H9 (cell line): ENCODE results near the gene ATXN1L. TPM values are rescaled to one million over a fixed set of nuclear protein-coding genes. Genes with fewer than 3 reads are reported as not detected.

ENCODE experiments used
- DNase-seq: peaks from one replicate; pipeline ENCODE4 v3.0.0-alpha.2; 2017
- H2AFZ ChIP-seq: one replicate; pipeline ENCODE4 v1.6.1; 2013; ENCODE audit warnings: mild to moderate bottlenecking, low read length, control low read depth, moderate library complexity
- H2AK5ac ChIP-seq: 2 replicates; pipeline ENCODE4 v1.6.1; 2013; ENCODE audit warnings: low read length, control low read depth, mixed read lengths; ENCODE audit not compliant: insufficient read length
- H2BK120ac ChIP-seq: one replicate; pipeline ENCODE4 v1.6.1; 2013; ENCODE audit warnings: low read depth, mild to moderate bottlenecking, low read length, control low read depth, inconsistent platforms; ENCODE audit not compliant: poor library complexity, severe bottlenecking
- H2BK12ac ChIP-seq: 2 replicates; pipeline ENCODE4 v1.6.1; 2013; ENCODE audit warnings: low read length, control low read depth, mixed read lengths, low read depth; ENCODE audit not compliant: insufficient read length
- H2BK15ac ChIP-seq: 2 replicates; pipeline ENCODE4 v1.6.1; 2013; ENCODE audit warnings: low read depth, low read length, control low read depth
- H2BK20ac ChIP-seq: one replicate; pipeline ENCODE4 v1.6.1; 2013; ENCODE audit warnings: low read depth, mild to moderate bottlenecking, low read length, control low read depth, inconsistent platforms; ENCODE audit not compliant: poor library complexity, severe bottlenecking
- H2BK5ac ChIP-seq: 2 replicates; pipeline ENCODE4 v1.6.1; 2013; ENCODE audit warnings: low read length, control low read depth, mixed read lengths; ENCODE audit not compliant: insufficient read length
- H3K14ac ChIP-seq: 2 replicates; pipeline ENCODE4 v1.6.1; 2013; ENCODE audit warnings: low read length, control low read depth; ENCODE audit not compliant: insufficient read depth
- H3K18ac ChIP-seq: 2 replicates; pipeline ENCODE4 v1.6.1; 2013; ENCODE audit warnings: low read depth, mild to moderate bottlenecking, mixed read lengths, low read length, control low read depth; ENCODE audit not compliant: insufficient read length
- H3K23ac ChIP-seq: 2 replicates; pipeline ENCODE4 v1.6.1; 2013; ENCODE audit warnings: low read length, control low read depth, mixed read lengths, low read depth; ENCODE audit not compliant: insufficient read length
- H3K23me2 ChIP-seq: 2 replicates; pipeline ENCODE4 v1.6.1; 2013; ENCODE audit warnings: low read depth, mild to moderate bottlenecking, mixed read lengths, low read length, control low read depth; ENCODE audit not compliant: insufficient read length, poor library complexity, severe bottlenecking
- H3K27ac ChIP-seq: 2 replicates; pipeline ENCODE4 v1.5.1; 2013; ENCODE audit warnings: low read length, control low read depth, mixed read lengths, low read depth; ENCODE audit not compliant: insufficient read length
- H3K27me3 ChIP-seq: 2 replicates; pipeline ENCODE4 v1.6.1; 2013; ENCODE audit warnings: low read length, control low read depth, inconsistent platforms; ENCODE audit not compliant: insufficient read depth
- H3K4ac ChIP-seq: 2 replicates; pipeline ENCODE4 v1.6.1; 2013; ENCODE audit warnings: low read depth, mild to moderate bottlenecking, control low read depth, inconsistent platforms, low read length, moderate library complexity
- H3K4me1 ChIP-seq: 2 replicates; pipeline ENCODE4 v1.6.1; 2013; ENCODE audit warnings: low read length, control low read depth, inconsistent platforms; ENCODE audit not compliant: insufficient read depth
- H3K4me2 ChIP-seq: 2 replicates; pipeline ENCODE4 v1.6.1; 2013; ENCODE audit warnings: low read length, control low read depth, mixed read lengths; ENCODE audit not compliant: insufficient read length, insufficient read depth
- H3K56ac ChIP-seq: 2 replicates; pipeline ENCODE4 v1.6.1; 2013; ENCODE audit warnings: low read depth, mild to moderate bottlenecking, mixed read lengths, low read length, control low read depth; ENCODE audit not compliant: insufficient read length
- H3K79me1 ChIP-seq: 2 replicates; pipeline ENCODE4 v1.6.1; 2013; ENCODE audit warnings: low read depth, mild to moderate bottlenecking, moderate library complexity, low read length, control low read depth, inconsistent platforms; ENCODE audit not compliant: insufficient read depth, poor library complexity, severe bottlenecking
- H3K79me2 ChIP-seq: 2 replicates; pipeline ENCODE4 v1.6.1; 2013; ENCODE audit warnings: low read length, control low read depth, inconsistent platforms; ENCODE audit not compliant: insufficient read depth
- H3K9ac ChIP-seq: 2 replicates; pipeline ENCODE4 v1.6.1; 2013; ENCODE audit warnings: low read length, control low read depth, mixed read lengths; ENCODE audit not compliant: insufficient read length; ENCODE audit errors: extremely low read depth
- H3K9me3 ChIP-seq: one replicate; pipeline ENCODE4 v1.6.1; 2013; ENCODE audit warnings: low read depth, low read length, inconsistent platforms; ENCODE audit not compliant: control insufficient read depth
- H3T11ph ChIP-seq: one replicate; pipeline ENCODE4 v1.6.1; 2013; ENCODE audit warnings: mild to moderate bottlenecking, low read length, control low read depth, inconsistent platforms
- H4K20me1 ChIP-seq: one replicate; pipeline ENCODE4 v1.6.1; 2013; ENCODE audit not compliant: control insufficient read depth, insufficient read length, insufficient read depth
- H4K5ac ChIP-seq: 2 replicates; pipeline ENCODE4 v1.6.1; 2013; ENCODE audit warnings: low read depth, mild to moderate bottlenecking, mixed read lengths, low read length, control low read depth; ENCODE audit not compliant: insufficient read length
- H4K8ac ChIP-seq: replicated peaks from 2 replicates; pipeline ENCODE4 v1.6.1; 2013; ENCODE audit warnings: low read length, control low read depth, mixed read lengths, low read depth; ENCODE audit not compliant: insufficient read length
- H4K91ac ChIP-seq: 2 replicates; pipeline ENCODE4 v1.6.1; 2013; ENCODE audit warnings: low read depth, mild to moderate bottlenecking, moderate library complexity, mixed read lengths, low read length, control low read depth; ENCODE audit not compliant: insufficient read length
- H3K27ac Mint-ChIP-seq, 3 experiments: 2 replicates in 2 of 3; 3 replicates in 1 of 3; pipeline ENCODE4 v1.8.0; 2020 to 2021; ENCODE audit warnings: mixed read lengths in 3 of 3, mild to moderate bottlenecking in 1 of 3, moderate library complexity in 1 of 3
- H3K27me3 Mint-ChIP-seq: 2 replicates; pipeline ENCODE4 v1.8.0; 2021; ENCODE audit warnings: low read depth, mild to moderate bottlenecking, moderate library complexity, mixed read lengths
- H3K36me3 Mint-ChIP-seq, 3 experiments: 2 replicates in 2 of 3; 3 replicates in 1 of 3; pipeline ENCODE4 v1.8.0; 2020 to 2021; ENCODE audit warnings: low read depth in 3 of 3, mixed read lengths in 3 of 3; ENCODE audit not compliant: insufficient read depth in 1 of 3
- H3K4me1 Mint-ChIP-seq, 2 experiments: 2 replicates each; pipeline ENCODE4 v1.8.0; 2020; ENCODE audit warnings: mixed read lengths in 2 of 2
- H3K4me3 Mint-ChIP-seq, 2 experiments: 2 replicates in 1 of 2; 3 replicates in 1 of 2; pipeline ENCODE4 v1.8.0; 2020 to 2021; ENCODE audit warnings: mild to moderate bottlenecking in 2 of 2, mixed read lengths in 2 of 2, moderate library complexity in 1 of 2
- H3K9me3 Mint-ChIP-seq, 2 experiments: 2 replicates in 1 of 2; 3 replicates in 1 of 2; pipeline ENCODE4 v1.8.0; 2020; ENCODE audit warnings: mild to moderate bottlenecking in 2 of 2, mixed read lengths in 2 of 2, moderate library complexity in 1 of 2
- CTCF ChIP-seq: fragments of 200-600 bp; sonication (generic); conservative IDR thresholded peaks from 3 replicates; pipeline ENCODE4 v1.8.0; 2021; ENCODE audit warnings: antibody characterized with exemption, mild to moderate bottlenecking
- WGBS: extraction: QIAGEN DNeasy Blood & Tissue Kit; methylation state at CpG from one replicate; pipeline ENCODE4 v1.1.7; 2013; ENCODE audit warnings: missing lambda C conversion rate, low lambda C conversion rate, mixed read lengths; ENCODE audit not compliant: insufficient read length; ENCODE audit errors: extremely low coverage; 5-methylcytosine and 5-hydroxymethylcytosine counted together
- total RNA-seq: library from RNA; stranded (reverse); gene quantifications from 2 replicates; pipeline ENCODE4 v1.2.1, GENCODE V29; 2021

Gene ATXN1L
- total RNA-seq, 1 experiment from 2014 or later = 30.3 TPM

GRCh38 chr16:71885261-71885650, 39.5 kb downstream of the ATXN1L start:
- H3K4me1 Mint-ChIP-seq = peaks cover 21% of the 10 kb centered on the region in 2 experiments
- Histone ChIP-seq H3T11ph (no peak overlapping the region), H3K23me2 (peaks cover 15% of the 10 kb centered on the region), H4K20me1 (no peaks in the 10 kb centered on the region), H2BK20ac (no peak overlapping the region), H3K14ac (no peak overlapping the region), H3K4ac (no peak overlapping the region), H3K23ac (no peak overlapping the region), H2BK5ac (no peak overlapping the region), H2BK12ac (no peak overlapping the region), H3K56ac (no peak overlapping the region), H3K27me3 (no peaks in the 10 kb centered on the region), H2AK5ac (no peak overlapping the region), H4K8ac (no peak overlapping the region), H2BK120ac (no peak overlapping the region), H2AFZ (no peak overlapping the region), H4K5ac (no peak overlapping the region), H3K79me1 (no peaks in the 10 kb centered on the region), H3K9ac (no peak overlapping the region), H3K9me3 (no peaks in the 10 kb centered on the region), H3K27ac (no peak overlapping the region), H3K4me2 (no peak overlapping the region), H2BK15ac (no peak overlapping the region), H3K79me2 (no peaks in the 10 kb centered on the region), H3K18ac (no peak overlapping the region), H3K4me1 (no peaks in the 10 kb centered on the region; the same call in 1 of the 2 replicates), H4K91ac (no peak overlapping the region)
- peaks cover 4 to 10% (median 9%) of the 10 kb centered on the region in 3 experiments; a peak in 6 of 7 replicates for H3K36me3 Mint-ChIP-seq
- H3K4me3 Mint-ChIP-seq = peak overlapping the region; percentile 87 to 96
- no peaks in the 10 kb centered on the region for H3K9me3 Mint-ChIP-seq
- DNase-seq = no peak
- no peaks in the 10 kb centered on the region; the same call in 1 of the 2 replicates for H3K27me3 Mint-ChIP-seq
- no CpG with 5 or more reads among the region's 4 CpGs for WGBS
- peak overlapping the region in 1 of 3 experiments; percentile 77; a peak in 1 of 7 replicates for H3K27ac Mint-ChIP-seq
- no peak for TF ChIP-seq CTCF
